Stimulated activated CD8-positive, alpha-beta memory T cell treated with anti-CD3 and anti-CD28 coated beads, Interleukin-2, amount 100 ng/mL, for 48 hours (primary cell): Measurements from ENCODE around the gene UGT1A9.
"Not testable (repeated sequence)": the region's sequence is repeated elsewhere in the genome, so short reads cannot be mapped to it uniquely, and the experiment has no call there.

Experiments used
- DNase-seq, 2 donors: peaks; one replicate each; pipeline ENCODE4 v3.0.0-alpha.2; 2020; ENCODE audit warnings: low read depth in 2 of 2

Gene UGT1A9

GRCh38 chr2:233671290-233672161 is at the start of gene UGT1A9:
Gene UGT1A9, plus strand, starts transcription at chr2:233671898. Its CDS starts 37 bp downstream, at chr2:233671935.
- no peak for DNase-seq

GRCh38 chr2:233627331-233628025 is 44.2 kb upstream of the UGT1A9 start:
- DNase-seq, result no peak

- DNase-seq, result not testable (repeated sequence)
Observed at GRCh38 chr2:233636306-233636705, 35.4 kb upstream of the UGT1A9 start, which contains the start of gene UGT1A10. Gene UGT1A10, plus strand, starts transcription at chr2:233636448. Its CDS starts 75 bp downstream, at chr2:233636523.

- no peak for DNase-seq
Observed at GRCh38 chr2:233638836-233639235, 32.9 kb upstream of the UGT1A9 start.

- DNase-seq, result no peak
Observed at GRCh38 chr2:233639860-233640259, 31.8 kb upstream of the UGT1A9 start.

- no peak for DNase-seq
Observed at GRCh38 chr2:233643128-233643527, 28.6 kb upstream of the UGT1A9 start.

- DNase-seq, result not testable (repeated sequence)
Observed at GRCh38 chr2:233646033-233646432, 25.7 kb upstream of the UGT1A9 start.

GRCh38 chr2:233650981-233651380 is 20.7 kb upstream of the UGT1A9 start:
- DNase-seq, result no peak

GRCh38 chr2:233651430-233651829 is 20.3 kb upstream of the UGT1A9 start:
- DNase-seq, result no peak

GRCh38 chr2:233654501-233654900 is 17.2 kb upstream of the UGT1A9 start:
- no peak for DNase-seq

- no peak for DNase-seq
Observed at GRCh38 chr2:233655043-233655442, 16.7 kb upstream of the UGT1A9 start.

GRCh38 chr2:233655943-233656342 is 15.8 kb upstream of the UGT1A9 start:
- DNase-seq, result not testable (repeated sequence)

- DNase-seq, result no peak
Observed at GRCh38 chr2:233656443-233656842, 15.3 kb upstream of the UGT1A9 start.

GRCh38 chr2:233658610-233659009 is 13.1 kb upstream of the UGT1A9 start:
- DNase-seq, result no peak

- no peak for DNase-seq
Observed at GRCh38 chr2:233663911-233664310, 7.8 kb upstream of the UGT1A9 start.

- no peak for DNase-seq
Observed at GRCh38 chr2:233668605-233669260, 3.0 kb upstream of the UGT1A9 start.

GRCh38 chr2:233672886-233673285 is 1.2 kb downstream of the UGT1A9 start:
- no peak for DNase-seq

- DNase-seq, result no peak
Observed at GRCh38 chr2:233673896-233674295, 2.2 kb downstream of the UGT1A9 start.

GRCh38 chr2:233674314-233674713 is 2.6 kb downstream of the UGT1A9 start:
- no peak for DNase-seq

- no peak for DNase-seq
Observed at GRCh38 chr2:233674995-233675394, 3.3 kb downstream of the UGT1A9 start.

GRCh38 chr2:233676046-233676445 is 4.3 kb downstream of the UGT1A9 start:
- no peak for DNase-seq

GRCh38 chr2:233679196-233679595 is 7.5 kb downstream of the UGT1A9 start:
- no peak for DNase-seq
